PFSK-1 (cell line): ENCODE measurements around the gene GINS1.

ENCODE experiments used
- POLR2AphosphoS5 ChIP-seq: IDR thresholded peaks from 2 replicates; pipeline ENCODE4 v1.6.1; 2012; ENCODE audit warnings: low read depth, mild to moderate bottlenecking, control low read depth, low read length, moderate library complexity
- REST ChIP-seq, 2 experiments: IDR thresholded peaks; 2 replicates each; pipeline versions ENCODE4 v1.6.1 to v1.8.0; 2011 to 2012; ENCODE audit warnings: low read depth in 2 of 2, low read length in 2 of 2, control low read depth in 1 of 2, inconsistent platforms in 1 of 2, mild to moderate bottlenecking in 1 of 2, moderate library complexity in 1 of 2; ENCODE audit not compliant: insufficient read depth in 1 of 2
- SIN3A ChIP-seq: IDR thresholded peaks from 2 replicates; pipeline ENCODE4 v1.6.1; 2012; ENCODE audit warnings: mild to moderate bottlenecking, low read length, moderate library complexity, borderline replicate concordance; ENCODE audit not compliant: insufficient read depth

GRCh38 chr20:25389401-25389857 lies 18.0 kb upstream of the GINS1 start:
- TF ChIP-seq REST (IDR thresholded peaks at IDR 0.05; ENCODE audit: insufficient read depth in 1 of 2, low read depth in 2 of 2, low read length in 2 of 2) (no peak), SIN3A (no peak; the same call in 1 of the 2 replicates), POLR2AphosphoS5 (no peak)
